HUES48 (cell line): Measurements from ENCODE around the gene CLDN7.

ENCODE experiments used
- H3K27ac ChIP-seq: one replicate; pipeline ENCODE4 v1.7.0; 2013; ENCODE audit warnings: low read depth, low read length, inconsistent platforms
- H3K27me3 ChIP-seq: 2 replicates; pipeline ENCODE4 v1.6.1; 2013; ENCODE audit warnings: mild to moderate bottlenecking, low read length; ENCODE audit not compliant: control insufficient read depth, insufficient read depth
- H3K36me3 ChIP-seq: 2 replicates; pipeline ENCODE4 v1.6.1; 2013; ENCODE audit warnings: low read length; ENCODE audit not compliant: control insufficient read depth, insufficient read depth
- H3K4me1 ChIP-seq: 2 replicates; pipeline ENCODE4 v1.6.1; 2013; ENCODE audit warnings: mild to moderate bottlenecking, low read length; ENCODE audit not compliant: control insufficient read depth, insufficient read depth
- H3K4me3 ChIP-seq: 2 replicates; pipeline ENCODE4 v1.5.1; 2013; ENCODE audit warnings: mild to moderate bottlenecking, low read depth, low read length
- H3K9ac ChIP-seq: 2 replicates; pipeline ENCODE4 v1.6.1; 2013; ENCODE audit warnings: mild to moderate bottlenecking, low read depth, low read length, moderate library complexity
- H3K9me3 ChIP-seq: 2 replicates; pipeline ENCODE4 v1.6.1; 2013; ENCODE audit warnings: low read length; ENCODE audit not compliant: control insufficient read depth, insufficient read depth

CLDN7 gene

DNA sequence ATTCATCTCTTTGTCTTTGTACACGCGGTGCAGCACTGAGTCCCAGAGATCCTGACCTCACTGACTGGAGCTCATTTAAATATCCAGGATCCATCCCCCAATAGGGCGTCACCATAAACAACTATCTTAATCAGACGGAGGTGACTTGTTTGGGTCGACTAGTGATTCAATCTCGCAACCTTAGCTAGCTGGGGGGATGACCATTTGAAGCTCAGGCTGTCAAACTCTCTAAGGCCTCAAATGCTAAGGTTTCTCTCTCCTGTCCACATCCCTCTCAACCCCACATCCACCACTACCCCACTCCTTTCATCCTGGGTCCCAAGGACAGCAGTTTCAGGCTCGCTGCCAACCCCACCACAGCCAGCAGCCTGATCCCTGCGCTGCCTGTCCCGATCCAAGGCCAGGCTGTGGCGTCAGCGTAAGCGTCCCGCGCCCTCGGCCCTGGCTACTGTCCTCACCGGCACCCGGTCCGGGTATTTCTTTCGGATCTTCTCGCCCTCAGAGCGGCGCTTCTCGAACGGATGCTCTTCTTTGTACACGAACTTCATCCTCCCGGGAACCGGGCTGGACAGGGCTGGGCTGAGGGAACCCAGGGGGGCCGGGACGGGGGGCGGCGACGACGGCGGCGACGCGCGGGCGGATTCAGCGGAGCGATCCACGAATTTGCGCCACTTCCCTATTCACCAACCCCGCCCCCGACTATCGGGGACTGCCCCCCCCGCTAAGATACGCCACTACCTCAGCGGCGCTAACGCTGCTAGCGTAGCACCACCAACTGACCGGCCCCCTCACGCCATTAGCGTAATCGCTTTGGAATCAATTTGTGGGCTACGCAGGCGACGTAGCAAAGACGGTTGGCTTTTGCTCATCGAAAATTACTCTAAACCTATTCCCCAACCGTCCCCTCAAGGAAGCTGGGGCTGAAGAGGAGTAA lies 20.2 kb downstream of the CLDN7 start, which contains the start of gene GABARAP:
Gene GABARAP (minus strand): TSS at position 667 of the 934 bp plus-strand sequence. CDS start 119 bp downstream, at position 548.
- Histone ChIP-seq H3K9ac (peak within 1 kb of the TSS; percentile 78), H3K4me1 (peaks cover 14% of the 10 kb centered on the region), H3K9me3 (no peaks in the 10 kb centered on the region), H3K4me3 (peak within 1 kb of the TSS; percentile 69), H3K27ac (peak within 1 kb of the TSS; percentile 88), H3K27me3 (no peaks in the 10 kb centered on the region), H3K36me3 (peaks cover 43% of the 10 kb centered on the region)

GRCh38 chr17:7241090-7241733 lies 21.1 kb downstream of the CLDN7 start:
- H3K4me1 ChIP-seq, result peaks cover 14% of the 10 kb centered on the region
- H3K27me3 ChIP-seq, result no peaks in the 10 kb centered on the region
- H3K4me3 ChIP-seq, result peak overlapping the region; percentile 69
- H3K9me3 ChIP-seq, result no peaks in the 10 kb centered on the region
- H3K27ac ChIP-seq, result peak overlapping the region; percentile 88
- peak overlapping the region; percentile 78 for H3K9ac ChIP-seq
- H3K36me3 ChIP-seq, result peaks cover 43% of the 10 kb centered on the region

DNA sequence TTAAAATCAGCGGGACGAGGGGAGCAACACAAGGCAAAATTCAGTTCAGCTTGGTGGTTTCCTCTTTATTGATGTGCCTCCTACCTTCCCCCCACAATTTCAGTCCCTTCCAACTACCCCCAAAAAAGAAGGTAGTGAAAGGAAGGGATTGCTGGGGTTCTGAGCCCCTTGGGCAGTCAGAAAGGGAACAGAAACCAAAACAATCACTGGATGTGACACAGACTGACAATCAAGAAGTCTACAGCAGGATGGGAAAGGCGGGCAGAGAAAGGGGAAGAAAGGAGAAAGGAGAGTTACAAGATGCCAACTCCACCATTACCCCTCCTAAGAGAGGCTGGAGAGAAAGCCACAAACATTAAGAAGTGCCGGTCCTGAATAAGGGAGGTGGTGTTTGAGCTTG lies 21.9 kb downstream of the CLDN7 start:
- Histone ChIP-seq H3K4me3 (peak overlapping the region; percentile 69; the same call in 1 of the 2 replicates), H3K27me3 (no peaks in the 10 kb centered on the region), H3K9me3 (no peaks in the 10 kb centered on the region), H3K9ac (no peak overlapping the region), H3K27ac (no peak overlapping the region), H3K36me3 (peaks cover 45% of the 10 kb centered on the region), H3K4me1 (peaks cover 14% of the 10 kb centered on the region)

DNA sequence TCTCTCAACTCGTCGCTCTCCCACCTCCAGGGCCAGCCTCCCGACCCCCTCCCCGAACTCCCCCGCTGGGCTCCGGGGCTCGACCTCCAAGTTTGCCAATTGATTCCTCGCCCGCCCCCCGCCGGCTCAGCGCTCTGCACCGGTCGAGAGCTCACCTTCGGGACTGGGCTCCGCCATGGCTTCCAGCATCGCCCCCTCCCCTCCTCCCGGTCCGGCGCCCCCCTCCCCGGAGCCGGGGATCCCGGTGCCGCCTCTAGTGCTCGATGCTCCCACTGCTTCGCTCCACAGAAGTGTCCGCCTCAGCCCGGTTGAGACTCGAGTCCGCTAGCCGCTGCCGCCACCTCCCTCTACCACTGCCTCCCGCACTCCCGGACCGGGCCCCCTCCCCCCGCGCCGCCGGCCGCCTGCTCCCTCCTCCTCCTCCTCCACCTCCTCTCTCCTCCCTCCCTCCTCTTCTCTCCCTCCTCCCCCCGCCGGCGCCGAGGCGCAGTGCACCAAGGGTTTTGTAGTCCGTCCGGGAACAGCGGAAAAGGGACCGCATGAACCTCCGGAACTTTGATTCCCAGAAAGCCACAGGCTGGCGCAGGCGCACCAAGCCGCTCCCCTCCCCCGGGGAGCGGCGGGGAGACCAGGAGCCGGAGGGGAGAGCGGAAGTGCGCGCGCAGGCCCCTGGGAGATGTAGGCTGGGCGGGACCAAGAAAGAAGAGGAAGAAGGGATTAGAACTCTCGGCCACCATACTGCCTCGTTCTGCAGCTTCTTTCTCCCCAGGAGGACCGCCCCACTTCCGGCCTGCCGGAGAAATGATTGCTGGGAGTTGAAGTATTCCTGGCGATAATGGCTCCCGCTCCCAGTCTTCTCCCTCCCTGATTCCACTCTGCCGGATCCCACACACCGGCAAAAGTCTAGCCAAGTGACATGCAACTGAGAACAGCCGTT lies 22.9 kb downstream of the CLDN7 start, which contains the start of gene PHF23:
Gene PHF23 (minus strand): TSS at position 367 of the 937 bp plus-strand sequence. CDS start 178 bp downstream, at position 189.
- H3K27me3 ChIP-seq, result no peaks in the 10 kb centered on the region
- H3K4me1 ChIP-seq, result peaks cover 14% of the 10 kb centered on the region
- peak within 1 kb of the TSS; percentile 88 for H3K4me3 ChIP-seq
- peak within 1 kb of the TSS; percentile 82 for H3K9ac ChIP-seq
- peaks cover 46% of the 10 kb centered on the region for H3K36me3 ChIP-seq
- no peaks in the 10 kb centered on the region for H3K9me3 ChIP-seq
- peak within 1 kb of the TSS; percentile 92 for H3K27ac ChIP-seq

GRCh38 chr17:7238420-7239090 lies 23.7 kb downstream of the CLDN7 start:
- no peaks in the 10 kb centered on the region for H3K27me3 ChIP-seq
- H3K36me3 ChIP-seq, result peaks cover 38% of the 10 kb centered on the region
- no peaks in the 10 kb centered on the region for H3K9me3 ChIP-seq
- H3K27ac ChIP-seq, result peak overlapping the region; percentile 92
- peaks cover 14% of the 10 kb centered on the region for H3K4me1 ChIP-seq
- H3K9ac ChIP-seq, result peak overlapping the region; percentile 82
- H3K4me3 ChIP-seq, result peak overlapping the region; percentile 88

- Histone ChIP-seq H3K9me3 (no peaks in the 10 kb centered on the region), H3K4me3 (peak overlapping the region; percentile 88), H3K27ac (peak overlapping the region; percentile 92), H3K36me3 (peaks cover 38% of the 10 kb centered on the region), H3K27me3 (no peaks in the 10 kb centered on the region), H3K9ac (peak overlapping the region; percentile 71; the same call in 1 of the 2 replicates), H3K4me1 (peaks cover 11% of the 10 kb centered on the region)
Observed at GRCh38 chr17:7237761-7238419, 24.4 kb downstream of the CLDN7 start.

GRCh38 chr17:7237266-7237760 lies 25.0 kb downstream of the CLDN7 start:
- Histone ChIP-seq H3K9ac (no peak overlapping the region), H3K36me3 (peaks cover 38% of the 10 kb centered on the region), H3K27me3 (no peaks in the 10 kb centered on the region), H3K27ac (peak overlapping the region; percentile 92), H3K4me1 (peaks cover 14% of the 10 kb centered on the region), H3K4me3 (peak overlapping the region; percentile 70), H3K9me3 (no peaks in the 10 kb centered on the region)

DNA sequence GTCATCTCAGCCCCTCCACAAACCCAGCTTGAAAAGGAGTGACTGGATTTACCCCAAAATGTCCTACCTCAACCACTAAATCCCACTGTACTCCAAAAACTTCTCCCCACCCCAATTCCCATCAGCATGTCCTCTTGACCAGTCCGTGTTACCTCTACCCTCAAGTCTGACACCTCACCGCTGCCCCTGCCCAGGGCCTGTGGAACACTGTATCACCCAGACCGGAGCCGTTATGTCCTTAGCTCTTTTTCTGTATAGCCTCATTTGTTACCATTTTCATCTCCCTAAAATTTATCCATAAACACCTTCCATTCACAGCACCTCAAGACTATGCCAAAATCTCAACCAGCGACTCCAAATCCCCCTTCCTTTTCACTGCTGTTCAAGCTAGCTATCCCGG lies 25.5 kb downstream of the CLDN7 start:
- Histone ChIP-seq H3K4me1 (peaks cover 17% of the 10 kb centered on the region), H3K27me3 (no peaks in the 10 kb centered on the region), H3K4me3 (no peak overlapping the region), H3K9ac (no peak overlapping the region), H3K27ac (peak overlapping the region; percentile 92), H3K36me3 (peaks cover 38% of the 10 kb centered on the region), H3K9me3 (no peaks in the 10 kb centered on the region)

GRCh38 chr17:7235693-7236665 lies 26.3 kb downstream of the CLDN7 start:
- H3K4me1 ChIP-seq, result peaks cover 14% of the 10 kb centered on the region
- H3K9ac ChIP-seq, result no peak overlapping the region
- peaks cover 37% of the 10 kb centered on the region for H3K36me3 ChIP-seq
- H3K4me3 ChIP-seq, result no peak overlapping the region
- no peaks in the 10 kb centered on the region for H3K27me3 ChIP-seq
- H3K9me3 ChIP-seq, result no peaks in the 10 kb centered on the region
- peak overlapping the region; percentile 94 for H3K27ac ChIP-seq
